ENCODE results near the gene PIR.

PIR gene

DNA sequence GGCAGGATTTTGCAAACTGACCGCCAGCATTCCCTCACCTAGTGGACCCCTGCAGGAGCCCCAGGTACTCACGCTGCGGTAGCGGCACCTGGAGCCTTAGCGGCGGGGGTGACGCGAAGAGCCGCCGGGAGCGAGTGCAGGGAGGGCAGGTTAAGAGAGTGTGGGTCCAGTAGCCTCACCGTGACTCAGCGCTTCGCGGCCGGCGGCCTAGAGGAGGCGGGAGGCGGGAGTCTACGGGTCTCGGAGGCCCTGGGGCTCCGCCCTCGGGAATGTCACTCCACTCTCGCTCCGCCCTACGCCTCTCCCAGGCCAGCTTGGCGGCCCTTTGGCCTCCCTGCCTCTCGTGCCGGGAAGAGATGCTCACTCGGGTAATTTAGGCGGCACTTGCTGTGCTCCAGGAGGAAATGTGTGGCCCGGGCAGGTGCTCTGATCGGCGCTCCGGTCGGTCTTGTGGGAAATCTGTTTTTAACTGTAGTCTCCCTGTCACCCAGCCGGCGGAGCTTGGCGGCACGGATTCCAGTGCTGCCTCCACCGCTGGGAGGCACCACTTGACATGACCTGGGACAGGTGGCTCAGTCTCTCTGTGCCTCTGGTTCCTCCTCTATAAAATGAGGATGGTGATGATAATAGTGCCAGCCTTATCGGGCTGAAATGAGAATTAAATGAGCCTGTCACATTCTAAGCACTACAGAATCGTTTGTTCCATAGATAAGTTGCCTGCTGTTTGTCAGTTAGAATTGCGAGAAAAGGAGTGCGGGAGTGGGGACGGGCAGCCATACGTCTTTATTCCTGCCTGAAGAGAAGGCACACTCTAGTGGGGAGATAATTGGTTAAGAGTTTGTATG, at the start of gene PIR:
Gene PIR, minus strand, starts transcription at position 216 of the 845 bp plus-strand sequence. CDS start 2,076 bp downstream, outside the sequence.
- H3K4me3 ChIP-seq (ENCODE audit: low read depth, low read length): peak within 1 kb of the TSS; percentile 62
- TF ChIP-seq, protein P1, sequence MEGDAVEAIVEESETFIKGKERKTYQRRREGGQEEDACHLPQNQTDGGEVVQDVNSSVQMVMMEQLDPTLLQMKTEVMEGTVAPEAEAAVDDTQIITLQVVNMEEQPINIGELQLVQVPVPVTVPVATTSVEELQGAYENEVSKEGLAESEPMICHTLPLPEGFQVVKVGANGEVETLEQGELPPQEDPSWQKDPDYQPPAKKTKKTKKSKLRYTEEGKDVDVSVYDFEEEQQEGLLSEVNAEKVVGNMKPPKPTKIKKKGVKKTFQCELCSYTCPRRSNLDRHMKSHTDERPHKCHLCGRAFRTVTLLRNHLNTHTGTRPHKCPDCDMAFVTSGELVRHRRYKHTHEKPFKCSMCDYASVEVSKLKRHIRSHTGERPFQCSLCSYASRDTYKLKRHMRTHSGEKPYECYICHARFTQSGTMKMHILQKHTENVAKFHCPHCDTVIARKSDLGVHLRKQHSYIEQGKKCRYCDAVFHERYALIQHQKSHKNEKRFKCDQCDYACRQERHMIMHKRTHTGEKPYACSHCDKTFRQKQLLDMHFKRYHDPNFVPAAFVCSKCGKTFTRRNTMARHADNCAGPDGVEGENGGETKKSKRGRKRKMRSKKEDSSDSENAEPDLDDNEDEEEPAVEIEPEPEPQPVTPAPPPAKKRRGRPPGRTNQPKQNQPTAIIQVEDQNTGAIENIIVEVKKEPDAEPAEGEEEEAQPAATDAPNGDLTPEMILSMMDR (IDR thresholded peaks at IDR 0.05; ENCODE audit: control insufficient read depth, extremely low read depth, insufficient read depth): peak; percentile 63
- DNase-seq (ENCODE audit: low read depth): peak; percentile 61

DNA sequence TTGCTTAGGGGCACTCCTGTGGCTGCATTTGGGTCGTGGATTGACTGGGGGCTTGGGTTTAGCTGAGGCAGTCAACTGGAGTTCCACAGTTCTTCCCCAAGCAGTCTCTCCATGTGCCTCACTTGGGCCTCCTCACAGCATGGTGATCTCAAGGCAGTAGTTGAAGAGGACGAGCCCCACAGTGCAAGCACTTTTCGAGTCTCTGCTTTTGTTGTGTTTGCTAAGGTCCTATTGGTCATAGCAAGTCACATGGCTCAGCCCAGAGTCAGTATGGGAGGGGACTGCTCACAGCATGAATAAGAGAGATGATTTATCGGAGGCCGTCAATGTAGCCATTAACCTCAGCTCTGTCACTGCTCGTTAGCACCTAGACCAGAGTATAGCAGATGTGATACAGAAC, 37.2 kb upstream of the PIR start:
- H3K4me3 ChIP-seq (ENCODE audit: low read depth, low read length): no peak overlapping the region
- no peak for DNase-seq (ENCODE audit: low read depth)
- TF ChIP-seq, protein P1 (IDR thresholded peaks at IDR 0.05; ENCODE audit: control insufficient read depth, extremely low read depth, insufficient read depth): no peak

DNA sequence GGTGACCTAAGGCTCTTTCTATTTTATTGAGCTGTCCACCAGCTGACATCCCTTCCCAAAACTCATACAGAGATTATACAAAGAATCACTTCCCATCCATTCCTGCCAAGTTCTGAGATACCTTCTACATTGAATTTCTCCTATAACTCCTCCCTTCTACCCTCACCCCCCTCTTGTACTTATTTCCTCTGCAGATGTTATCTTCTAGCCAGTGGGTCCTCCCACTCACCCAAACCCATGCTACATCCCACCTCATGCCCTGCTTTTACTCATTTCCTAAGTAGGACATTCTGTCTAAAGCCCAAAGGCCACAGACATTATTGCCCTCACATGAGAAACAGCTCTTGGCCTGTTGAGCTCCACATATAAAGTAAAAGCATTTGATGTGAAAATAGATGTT, 36.0 kb upstream of the PIR start:
- no peak for DNase-seq (ENCODE audit: low read depth)
- H3K4me3 ChIP-seq (ENCODE audit: low read depth, low read length): no peak overlapping the region
- TF ChIP-seq, protein P1 (IDR thresholded peaks at IDR 0.05; ENCODE audit: control insufficient read depth, extremely low read depth, insufficient read depth): no peak

DNA sequence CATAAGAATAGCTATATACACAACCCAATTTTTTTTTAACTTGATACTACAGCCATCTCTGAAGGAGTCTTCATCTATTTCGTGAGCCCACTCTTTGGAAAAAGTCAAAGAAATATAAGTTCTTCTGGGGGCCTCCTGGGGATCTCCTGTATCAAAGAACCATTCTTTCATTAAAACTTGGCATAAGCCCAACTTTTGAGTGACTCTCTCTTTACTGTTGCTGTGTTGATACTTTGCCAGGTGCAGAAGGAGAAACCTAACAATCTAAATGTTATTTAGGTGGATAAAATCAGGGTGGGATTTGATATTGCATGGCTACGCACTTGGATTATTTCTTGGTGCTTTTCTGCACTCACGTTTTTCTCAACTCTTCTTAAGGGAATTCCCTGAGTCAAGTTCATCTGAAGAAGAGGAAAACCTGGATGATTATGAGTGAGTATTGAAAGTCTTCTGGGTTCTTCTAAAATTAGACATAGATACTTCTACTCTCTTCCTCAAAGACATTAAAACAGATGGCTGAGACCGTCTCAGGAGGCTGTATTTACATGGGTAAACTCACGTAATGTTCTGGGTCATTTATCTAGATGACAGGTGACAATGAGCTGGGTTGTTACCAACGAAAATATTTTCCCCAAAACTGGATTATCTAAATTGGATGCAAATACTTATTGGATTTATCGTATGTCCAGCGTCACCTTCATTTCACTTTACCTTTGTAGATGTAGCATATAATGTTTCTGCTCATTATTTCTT, 32.7 kb upstream of the PIR start:
- TF ChIP-seq, protein P1 (IDR thresholded peaks at IDR 0.05; ENCODE audit: control insufficient read depth, extremely low read depth, insufficient read depth): no peak
- no peak overlapping the region for H3K4me3 ChIP-seq (ENCODE audit: low read depth, low read length)
- DNase-seq (ENCODE audit: low read depth): no peak

DNA sequence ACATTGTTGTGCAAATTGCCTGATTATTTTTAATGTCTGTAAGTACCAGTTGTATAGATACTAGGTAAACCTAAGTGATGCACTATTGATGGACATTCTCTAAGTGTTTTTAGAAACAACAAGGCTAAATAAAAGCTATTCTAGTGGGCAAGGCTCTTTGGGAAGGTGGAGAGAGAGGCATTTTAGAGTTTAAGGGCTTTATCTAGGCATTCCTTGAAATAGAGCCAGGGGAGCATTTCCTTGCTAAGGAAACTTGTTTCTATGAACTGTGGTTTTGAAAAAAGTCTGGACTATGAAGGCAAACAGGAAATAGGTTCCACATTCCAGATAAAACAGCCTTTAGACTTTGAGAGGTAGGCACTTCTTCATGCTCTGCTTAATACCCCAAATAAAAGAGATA, 31.3 kb upstream of the PIR start:
- TF ChIP-seq, protein P1 (IDR thresholded peaks at IDR 0.05; ENCODE audit: control insufficient read depth, extremely low read depth, insufficient read depth): no peak
- no peak for DNase-seq (ENCODE audit: low read depth)
- no peak overlapping the region for H3K4me3 ChIP-seq (ENCODE audit: low read depth, low read length)

DNA sequence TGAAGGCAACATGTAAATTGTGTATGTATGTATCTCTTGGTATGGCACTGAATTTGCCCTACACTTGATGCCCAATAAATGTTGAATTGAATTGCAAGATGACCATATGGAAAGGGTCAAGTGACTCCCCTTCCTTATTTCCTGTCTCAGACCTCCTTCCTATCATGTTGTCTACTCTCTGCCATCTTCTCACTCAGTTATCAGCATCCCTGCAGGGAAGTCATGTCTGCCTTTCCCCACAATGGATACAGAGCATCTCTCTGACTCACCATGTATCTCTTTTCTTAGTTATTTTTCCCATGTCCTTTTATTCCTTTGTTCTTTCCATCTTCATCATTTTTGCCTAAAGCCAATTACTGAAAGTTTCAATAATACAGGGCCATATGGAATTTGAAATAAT, 30.0 kb upstream of the PIR start:
- no peak for DNase-seq (ENCODE audit: low read depth)
- H3K4me3 ChIP-seq (ENCODE audit: low read depth, low read length): no peak overlapping the region
- TF ChIP-seq, protein P1 (IDR thresholded peaks at IDR 0.05; ENCODE audit: control insufficient read depth, extremely low read depth, insufficient read depth): no peak

Measured in LNCaP clone FGC (cell line).